ENCODE results near the gene CHAC1.

- TF ChIP-seq CTCF (IDR thresholded peaks at IDR 0.05; ENCODE audit: insufficient read depth, low read length, poor library complexity, severe bottlenecking) (no peak), EZH2phosphoT487 (conservative IDR thresholded peaks at IDR 0.05; ENCODE audit: low read length) (no peak)
These were observed 7.7 kb downstream of the CHAC1 start for GRCh38 chr15:40960925-40961324.
